IMR-90 (cell line): Measurements from ENCODE around the gene SDCCAG8. TPM values are rescaled to one million over a fixed set of nuclear protein-coding genes. Genes with fewer than 3 reads are reported as not detected.
A peak's percentile ranks its signal among the peaks of the same experiment; 100 is the strongest.

Experiments used
- ATAC-seq: fragments of 200-7000 bp; cut with Tn5 transposase; 2 replicates; pipeline ENCODE4 v1.9.1; 2020; ENCODE audit warnings: low read depth, mild to moderate bottlenecking, moderate library complexity
- BruUV-seq: library from RNA; stranded (reverse); fragments of 400-500 nt; replicated peaks from 2 replicates; lab custom pipeline; 2021; lab: Mats Ljungman, UMichigan
- CTCF ChIA-PET: fragments of 300-600 bp; formaldehyde crosslinking; extraction: SDS; loops from one replicate; lab custom pipeline; 2021; ENCODE audit warnings: antibody characterized with exemption; lab: Yijun Ruan, JAX
- POLR2A ChIA-PET: fragments of 300-600 bp; sonication (Branson Sonifier 250); formaldehyde crosslinking; loops from one replicate; lab custom pipeline; 2022; ENCODE audit warnings: antibody characterized with exemption; ENCODE audit not compliant: unreplicated experiment; lab: Charles Lee
- DNase-seq: peaks from one replicate; pipeline ENCODE4 v3.0.0; 2013
- H2AFZ ChIP-seq: replicated peaks from 2 replicates; pipeline ENCODE3; 2013; ENCODE audit warnings: low read length, mild to moderate bottlenecking; ENCODE audit not compliant: poor library complexity
- H2AK5ac ChIP-seq: 2 replicates; pipeline ENCODE4 v1.6.1; 2013; ENCODE audit warnings: low read depth, low read length, inconsistent platforms
- H2AK9ac ChIP-seq: replicated peaks from 2 replicates; pipeline ENCODE3; 2013; ENCODE audit warnings: mild to moderate bottlenecking, low read depth, low read length, moderate library complexity; ENCODE audit not compliant: poor library complexity
- H2BK120ac ChIP-seq: 2 replicates; pipeline ENCODE4 v1.6.1; 2013; ENCODE audit warnings: low read depth, low read length, inconsistent platforms
- H2BK15ac ChIP-seq: 3 replicates; pipeline ENCODE4 v1.6.1; 2013; ENCODE audit warnings: low read depth, low read length, inconsistent platforms
- H2BK20ac ChIP-seq: 2 replicates; pipeline ENCODE4 v1.6.1; 2013; ENCODE audit warnings: low read depth, mild to moderate bottlenecking, inconsistent platforms, low read length, moderate library complexity
- H2BK5ac ChIP-seq: 2 replicates; pipeline ENCODE4 v1.6.1; 2013; ENCODE audit warnings: mild to moderate bottlenecking, low read depth, low read length, inconsistent platforms; ENCODE audit not compliant: poor library complexity, severe bottlenecking
- H3K14ac ChIP-seq: replicated peaks from 2 replicates; pipeline ENCODE4 v1.6.1; 2013; ENCODE audit warnings: low read depth, low read length, inconsistent platforms
- H3K18ac ChIP-seq: 2 replicates; pipeline ENCODE4 v1.6.1; 2013; ENCODE audit warnings: low read depth, low read length, control low read depth
- H3K23ac ChIP-seq: 2 replicates; pipeline ENCODE4 v1.6.1; 2013; ENCODE audit warnings: low read depth, low read length, inconsistent platforms
- H3K27ac ChIP-seq: 2 replicates; pipeline ENCODE4 v1.5.1; 2013; ENCODE audit warnings: mild to moderate bottlenecking, control low read depth, low read length; ENCODE audit not compliant: insufficient read depth
- H3K27me3 ChIP-seq: 2 replicates; pipeline ENCODE4 v1.6.1; 2013; ENCODE audit warnings: low read length; ENCODE audit not compliant: control insufficient read depth, insufficient read depth
- H3K36me3 ChIP-seq: 2 replicates; pipeline ENCODE4 v1.6.1; 2013; ENCODE audit warnings: low read length, mixed read lengths; ENCODE audit not compliant: control insufficient read depth, insufficient read depth
- H3K4ac ChIP-seq: 2 replicates; pipeline ENCODE4 v1.6.1; 2013; ENCODE audit warnings: low read depth, low read length, inconsistent platforms
- H3K4me1 ChIP-seq: 2 replicates; pipeline ENCODE4 v1.6.1; 2013; ENCODE audit warnings: low read length, mixed read lengths; ENCODE audit not compliant: control insufficient read depth, insufficient read depth
- H3K4me2 ChIP-seq: 2 replicates; pipeline ENCODE4 v1.6.1; 2013; ENCODE audit warnings: low read depth, mild to moderate bottlenecking, control low read depth, low read length, moderate library complexity
- H3K4me3 ChIP-seq: 2 replicates; pipeline ENCODE4 v1.5.1; 2013; ENCODE audit warnings: low read depth, mild to moderate bottlenecking, control low read depth, low read length, moderate library complexity; ENCODE audit not compliant: insufficient read depth
- H3K56ac ChIP-seq: 2 replicates; pipeline ENCODE4 v1.6.1; 2013; ENCODE audit warnings: low read length, inconsistent platforms; ENCODE audit not compliant: insufficient read depth; ENCODE audit errors: extremely low read depth
- H3K79me1 ChIP-seq, 2 experiments: 2 replicates each; pipeline ENCODE4 v1.6.1; 2013; ENCODE audit warnings: low read length in 2 of 2, inconsistent platforms in 1 of 2, low read depth in 1 of 2
- H3K9ac ChIP-seq: 2 replicates; pipeline ENCODE4 v1.6.1; 2013; ENCODE audit warnings: low read depth, low read length, control low read depth
- H3K9me1 ChIP-seq: 2 replicates; pipeline ENCODE4 v1.6.1; 2013; ENCODE audit warnings: low read length, inconsistent platforms; ENCODE audit not compliant: insufficient read depth
- H3K9me3 ChIP-seq: 2 replicates; pipeline ENCODE4 v1.6.1; 2013; ENCODE audit warnings: low read length; ENCODE audit not compliant: control insufficient read depth, insufficient read depth
- H4K20me1 ChIP-seq: 2 replicates; pipeline ENCODE4 v1.6.1; 2013; ENCODE audit warnings: low read length, inconsistent platforms; ENCODE audit not compliant: insufficient read depth
- H4K5ac ChIP-seq: 2 replicates; pipeline ENCODE4 v1.6.1; 2013; ENCODE audit warnings: mild to moderate bottlenecking, low read depth, low read length, control low read depth
- H4K8ac ChIP-seq, 2 experiments: 2 replicates each; pipeline ENCODE4 v1.6.1; 2013; ENCODE audit warnings: low read depth in 2 of 2, low read length in 2 of 2, control low read depth in 1 of 2, inconsistent platforms in 1 of 2
- H4K91ac ChIP-seq: 2 replicates; pipeline ENCODE4 v1.6.1; 2013; ENCODE audit warnings: low read depth, low read length, inconsistent platforms; ENCODE audit not compliant: insufficient read depth
- MAFK ChIP-seq: IDR thresholded peaks from 2 replicates; pipeline ENCODE4 v1.6.1; 2012; ENCODE audit warnings: low read depth, low read length, improper control_type of control experiment
- SMC3 ChIP-seq: fragments of 150-350 bp; IDR thresholded peaks from 2 replicates; pipeline ENCODE4 v1.6.1; 2016; ENCODE audit warnings: low read depth, mild to moderate bottlenecking, antibody characterized with exemption, low read length, moderate library complexity
- WGBS, 2 experiments: methylation state at CpG; one replicate each; pipeline versions ENCODE4 v1.1.5 to v1.1.7; 2013; ENCODE audit warnings: missing lambda C conversion rate in 2 of 2; ENCODE audit not compliant: insufficient read length in 1 of 2; ENCODE audit errors: extremely low coverage in 2 of 2; 5-methylcytosine and 5-hydroxymethylcytosine counted together
- dilution Hi-C: fragments of 300-500 bp; cut with HindIII; formaldehyde crosslinking; loops from one replicate; pipeline ENCODE4 v1.14.3; 2018; ENCODE audit warnings: low sequenced_read_pairs; ENCODE audit not compliant: unreplicated experiment
- in situ Hi-C: fragments of 300-500 bp; cut with MboI; formaldehyde crosslinking; loops from 3 replicates; pipeline ENCODE4 v1.14.3; 2019; ENCODE audit warnings: low sequenced_read_pairs, inconsistent platforms, mixed read lengths
- intact Hi-C: fragments of 100-400 bp; cut with micrococcal nuclease; formaldehyde crosslinking; loops from 2 replicates; pipeline ENCODE4 v1.10.0; 2022
- polyA plus RNA-seq, 3 experiments: library from polyadenylated mRNA; depleted of rRNA; stranded (reverse); fragments of >200 nt; gene quantifications; 2 replicates each; pipeline ENCODE4 v1.2.3, GENCODE V29; 2012; ENCODE audit warnings: low replicate concordance in 1 of 3
- total RNA-seq: library from RNA; depleted of rRNA; stranded (reverse); fragments of >200 nt; gene quantifications from 2 replicates; pipeline ENCODE4 v1.2.3, GENCODE V29; 2012

The SDCCAG8 gene
- total and polyA plus RNA-seq, 2 of the 4 experiments (the other 2 are of a cell fraction) = 25.2 to 46.8 TPM

GRCh38 chr1:243433737-243434370 lies 178.0 kb downstream of the SDCCAG8 start:
- no TSS peak for BruUV-seq
- no peak overlapping the region for H3K4ac ChIP-seq
- intact Hi-C loops = no loop called here
- no peak overlapping the region for H2AK5ac ChIP-seq
- peaks cover 2% of the 10 kb centered on the region; the same call in 1 of the 2 replicates for H3K36me3 ChIP-seq
- H2AFZ ChIP-seq = no peak overlapping the region
- no peak overlapping the region for H2BK120ac ChIP-seq
- no peak overlapping the region for H2BK15ac ChIP-seq
- H3K9me1 ChIP-seq = peaks cover 5% of the 10 kb centered on the region; the same call in 1 of the 2 replicates
- no peaks in the 10 kb centered on the region for H4K20me1 ChIP-seq
- no CpG with 5 or more reads among the region's 8 CpGs for whole genome bisulfite sequencing, 2 experiments
- no peak overlapping the region for H4K5ac ChIP-seq
- DNase-seq (peak; percentile 57), ATAC-seq (peak; percentile 66)
- no peak overlapping the region for H3K4me2 ChIP-seq
- ChIA-PET POLR2A (no interaction called here), CTCF (no interaction called here)
- no peak overlapping the region for H4K91ac ChIP-seq
- no peak overlapping the region for H3K18ac ChIP-seq
- H3K79me1 ChIP-seq = no peaks in the 10 kb centered on the region
- H2AK9ac ChIP-seq = no peak overlapping the region
- dilution Hi-C loops = no loop called here
- 0 out of 2 replicates have a peak, but pooled peaks cover 3% of the 10 kb centered on the region for H3K4me1 ChIP-seq
- no peak overlapping the region for H3K4me3 ChIP-seq
- H3K9ac ChIP-seq = no peak overlapping the region
- H3K27me3 ChIP-seq = no peaks in the 10 kb centered on the region
- H3K56ac ChIP-seq = no peak overlapping the region
- in situ Hi-C loops = no loop called here
- H3K27ac ChIP-seq = no peak overlapping the region
- H3K9me3 ChIP-seq = no peaks in the 10 kb centered on the region
- no peak overlapping the region for H2BK5ac ChIP-seq
- no peak overlapping the region for H2BK20ac ChIP-seq
- no peak overlapping the region for H3K14ac ChIP-seq
- no peak overlapping the region for H4K8ac ChIP-seq
- TF ChIP-seq SMC3 (no peak), MAFK (peak; percentile 20; the same call in 1 of the 2 replicates)
- H3K23ac ChIP-seq = no peak overlapping the region
